H1 (cell line): Measurements from ENCODE around the gene TSPAN16. TPM values are rescaled to one million over a fixed set of nuclear protein-coding genes. Genes with fewer than 3 reads are reported as not detected.

Experiments
- CTCF ChIA-PET: fragments of 300-600 bp; sonication (Branson Sonifier 250); formaldehyde crosslinking; loops from one replicate; lab custom pipeline; 2021; ENCODE audit not compliant: partially characterized antibody; lab: Charles Lee
- POLR2A ChIA-PET: fragments of 300-600 bp; sonication (Branson Sonifier 250); formaldehyde crosslinking; loops from one replicate; lab custom pipeline; 2021; ENCODE audit warnings: inconsistent platforms; ENCODE audit not compliant: partially characterized antibody; lab: Charles Lee
- DNase-seq, 2 experiments: peaks; one replicate each; pipeline versions ENCODE4 v3.0.0 to v3.0.0-alpha.2; 2010 to 2022; ENCODE audit warnings: low spot score in 2 of 2, low read depth in 1 of 2, mixed read lengths in 1 of 2
- FAIRE-seq: peaks from 2 replicates; lab custom pipeline; 2011; peaks lifted over from hg19 to GRCh38; lab: Jason Lieb, UNC
- H2AFZ ChIP-seq: 2 replicates; pipeline ENCODE4 v1.8.1; 2012; ENCODE audit warnings: low read length, inconsistent platforms
- H2AK5ac ChIP-seq: 2 replicates; pipeline ENCODE4 v1.6.1; 2013; ENCODE audit warnings: low read depth, low read length
- H2BK120ac ChIP-seq: replicated peaks from 2 replicates; pipeline ENCODE3; 2013; ENCODE audit warnings: low read depth, low read length, inconsistent platforms
- H2BK12ac ChIP-seq: 2 replicates; pipeline ENCODE4 v1.6.1; 2013; ENCODE audit warnings: low read depth, low read length
- H2BK15ac ChIP-seq: 2 replicates; pipeline ENCODE4 v1.6.1; 2013; ENCODE audit warnings: low read length
- H2BK20ac ChIP-seq: 2 replicates; pipeline ENCODE4 v1.6.1; 2013; ENCODE audit warnings: low read length
- H2BK5ac ChIP-seq: 2 replicates; pipeline ENCODE4 v1.6.1; 2013; ENCODE audit warnings: low read depth, low read length
- H3K14ac ChIP-seq: 2 replicates; pipeline ENCODE4 v1.6.1; 2013; ENCODE audit warnings: inconsistent platforms; ENCODE audit not compliant: insufficient read length
- H3K18ac ChIP-seq: 2 replicates; pipeline ENCODE4 v1.6.1; 2013; ENCODE audit warnings: low read length; ENCODE audit errors: extremely low read depth
- H3K23ac ChIP-seq: 2 replicates; pipeline ENCODE4 v1.6.1; 2013; ENCODE audit warnings: inconsistent platforms; ENCODE audit not compliant: insufficient read length
- H3K23me2 ChIP-seq: 2 replicates; pipeline ENCODE4 v1.6.1; 2013; ENCODE audit warnings: low read depth, low read length
- H3K27ac ChIP-seq: 2 replicates; pipeline ENCODE4 v1.6.1; 2011; ENCODE audit warnings: low read depth, low read length, inconsistent platforms
- H3K27me3 ChIP-seq, 4 experiments: replicated peaks in 1 of 4; 1 replicate in 1 of 4; 2 replicates in 3 of 4; pipeline versions ENCODE4 v1.6.1 to v1.8.1; 2011 to 2013; ENCODE audit warnings: low read length in 3 of 4, mild to moderate bottlenecking in 3 of 4, inconsistent platforms in 2 of 4, mixed read lengths in 2 of 4, moderate library complexity in 1 of 4; ENCODE audit not compliant: control insufficient read depth in 3 of 4, insufficient read depth in 3 of 4; ENCODE audit errors: extremely low read depth in 1 of 4
- H3K36me3 ChIP-seq, 4 experiments: 2 replicates each; pipeline versions ENCODE4 v1.6.1 to v1.8.1; 2011 to 2013; ENCODE audit warnings: mild to moderate bottlenecking in 4 of 4, low read length in 3 of 4, moderate library complexity in 2 of 4, control low read depth in 1 of 4, inconsistent platforms in 1 of 4; ENCODE audit not compliant: insufficient read depth in 4 of 4, control insufficient read depth in 2 of 4
- H3K4ac ChIP-seq: replicated peaks from 2 replicates; pipeline ENCODE3; 2013; ENCODE audit warnings: low read length, low read depth, mixed read lengths, inconsistent platforms; ENCODE audit not compliant: insufficient read length
- H3K4me1 ChIP-seq, 4 experiments: replicated peaks in 1 of 4; 1 replicate in 1 of 4; 2 replicates in 3 of 4; pipeline versions ENCODE4 v1.6.1 to v1.8.1; 2011 to 2013; ENCODE audit warnings: low read length in 3 of 4, inconsistent platforms in 2 of 4, mixed read lengths in 1 of 4; ENCODE audit not compliant: insufficient read depth in 4 of 4, control insufficient read depth in 3 of 4
- H3K4me2 ChIP-seq, 2 experiments: 2 replicates each; pipeline versions ENCODE4 v1.6.1 to v1.8.1; 2011 to 2013; ENCODE audit warnings: low read depth in 2 of 2, low read length in 2 of 2, control low read depth in 1 of 2, inconsistent platforms in 1 of 2, mild to moderate bottlenecking in 1 of 2; ENCODE audit not compliant: insufficient read depth in 1 of 2
- H3K4me3 ChIP-seq, 4 experiments: fragments of 200-600, 300-600 bp in 1 of 4; sonication (generic), shearing (Covaris generic), sonication (Bioruptor Twin) in 1 of 4; 2 replicates each; pipeline versions ENCODE4 v1.5.1 to v1.8.1; 2011 to 2016; ENCODE audit warnings: low read length in 4 of 4, low read depth in 3 of 4, control low read depth in 2 of 4, inconsistent platforms in 2 of 4, mild to moderate bottlenecking in 2 of 4, mixed read lengths in 1 of 4, moderate library complexity in 1 of 4; ENCODE audit not compliant: insufficient read depth in 2 of 4; ENCODE audit errors: extremely low read depth in 1 of 4
- H3K56ac ChIP-seq: replicated peaks from 2 replicates; pipeline ENCODE3; 2013; ENCODE audit warnings: low read depth, mild to moderate bottlenecking, mixed read lengths, low read length, inconsistent platforms; ENCODE audit not compliant: insufficient read length
- H3K79me1 ChIP-seq: 2 replicates; pipeline ENCODE4 v1.6.1; 2013; ENCODE audit warnings: low read depth, low read length, control low read depth
- H3K79me2 ChIP-seq, 2 experiments: 2 replicates each; pipeline versions ENCODE4 v1.6.1 to v1.8.1; 2012 to 2013; ENCODE audit warnings: low read length in 2 of 2, mild to moderate bottlenecking in 2 of 2, inconsistent platforms in 1 of 2; ENCODE audit not compliant: insufficient read depth in 2 of 2, control insufficient read depth in 1 of 2
- H3K9ac ChIP-seq, 4 experiments: replicated peaks in 1 of 4; 1 replicate in 1 of 4; 2 replicates in 3 of 4; pipeline versions ENCODE4 v1.6.1 to v1.8.1; 2011 to 2013; ENCODE audit warnings: low read depth in 3 of 4, low read length in 3 of 4, control low read depth in 2 of 4, mild to moderate bottlenecking in 2 of 4, moderate library complexity in 2 of 4, inconsistent platforms in 1 of 4; ENCODE audit errors: extremely low read depth in 1 of 4
- H3K9me3 ChIP-seq, 2 experiments: 2 replicates each; pipeline versions ENCODE4 v1.6.1 to v1.8.1; 2012 to 2013; ENCODE audit warnings: mild to moderate bottlenecking in 2 of 2, moderate library complexity in 2 of 2, control low read depth in 1 of 2, inconsistent platforms in 1 of 2, low read depth in 1 of 2, low read length in 1 of 2, mixed read lengths in 1 of 2; ENCODE audit not compliant: insufficient read depth in 2 of 2
- H4K20me1 ChIP-seq, 2 experiments: replicated peaks in 1 of 2; 2 replicates each; pipeline versions ENCODE3 to v1.8.1; 2011 to 2013; ENCODE audit warnings: inconsistent platforms in 2 of 2, low read length in 2 of 2, mild to moderate bottlenecking in 1 of 2; ENCODE audit not compliant: insufficient read depth in 2 of 2, control insufficient read depth in 1 of 2
- H4K5ac ChIP-seq: 2 replicates; pipeline ENCODE4 v1.6.1; 2013; ENCODE audit warnings: low read length, low read depth, mixed read lengths, inconsistent platforms; ENCODE audit not compliant: insufficient read length
- H4K8ac ChIP-seq: 2 replicates; pipeline ENCODE4 v1.8.0; 2013; ENCODE audit warnings: mild to moderate bottlenecking, moderate library complexity, low read length, inconsistent platforms; ENCODE audit not compliant: insufficient read depth; ENCODE audit errors: extremely low read depth
- H4K91ac ChIP-seq: replicated peaks from 2 replicates; pipeline ENCODE3; 2013; ENCODE audit warnings: low read length, mixed read lengths, inconsistent platforms; ENCODE audit not compliant: insufficient read length
- BACH1 ChIP-seq: IDR thresholded peaks from 2 replicates; pipeline ENCODE4 v1.6.1; 2012; ENCODE audit warnings: low read length, improper control_type of control experiment
- CHD1 ChIP-seq: IDR thresholded peaks from 2 replicates; pipeline ENCODE4 v1.6.1; 2012; ENCODE audit warnings: low read depth, low read length, improper control_type of control experiment
- GABPA ChIP-seq: IDR thresholded peaks from 2 replicates; pipeline ENCODE4 v1.6.1; 2011; ENCODE audit warnings: mild to moderate bottlenecking, low read length, moderate library complexity, borderline replicate concordance; ENCODE audit not compliant: insufficient read depth
- TAF1 ChIP-seq: IDR thresholded peaks from 2 replicates; pipeline ENCODE4 v1.6.1; 2011; ENCODE audit warnings: mild to moderate bottlenecking, low read depth, low read length
- WGBS, 2 experiments: shearing (Covaris generic) in 1 of 2; methylation state at CpG; one replicate each; pipeline versions ENCODE4 v1.1.6 to v1.1.7; 2013 to 2015; ENCODE audit warnings: low lambda C conversion rate in 2 of 2, mixed read lengths in 2 of 2, inconsistent platforms in 1 of 2, low coverage in 1 of 2, missing lambda C conversion rate in 1 of 2; ENCODE audit not compliant: insufficient replicate concordance in 2 of 2, insufficient coverage in 1 of 2, insufficient read length in 1 of 2; ENCODE audit errors: extremely low coverage in 1 of 2, missing lambda C conversion rate in 1 of 2; 5-methylcytosine and 5-hydroxymethylcytosine counted together
- polyA plus RNA-seq, 7 experiments: library from polyadenylated mRNA; depleted of rRNA in 3 of 7; stranded (reverse) in 5 of 7; unstranded in 2 of 7; fragments of >200 nt in 5 of 7; fragments of 200-250 nt in 2 of 7; gene quantifications; 1 replicate in 5 of 7; 2 replicates in 1 of 7; 4 replicates in 1 of 7; pipeline versions ENCODE4 v1.2.1 to v1.2.3, GENCODE V29; 2011 to 2013; ENCODE audit warnings: missing spikeins in 2 of 7, mixed read lengths in 2 of 7
- total RNA-seq: library from RNA; stranded (reverse); fragmentation: NEBNext Ultra II Directional; extraction: Animal tissue kit (Norgen Biotek cat#: 25700); gene quantifications from 2 replicates; pipeline ENCODE4 v1.2.1, GENCODE V29; 2021

TSPAN16 gene
- total and polyA plus RNA-seq, 2 of the 8 experiments (the other 6 are each of a cell fraction or from before 2014, with no cell fraction given): not detected

- Histone ChIP-seq H3K18ac (no peak overlapping the region), H4K5ac (no peak overlapping the region), H3K9ac (no peak overlapping the region), H2BK120ac (no peak overlapping the region), H3K56ac (no peak overlapping the region), H3K36me3 (peaks cover 3 to 19% (median 10%) of the 10 kb centered on the region in 4 experiments; a peak in 7 of 8 replicates), H2BK12ac (no peak overlapping the region), H4K20me1 (peaks cover 0 to 9% of the 10 kb centered on the region in 2 experiments), H3K23ac (no peak overlapping the region), H4K8ac (no peak overlapping the region), H2AK5ac (no peak overlapping the region), H4K91ac (no peak overlapping the region), H3K79me2 (no peaks in the 10 kb centered on the region), H3K4me2 (no peak overlapping the region), H3K23me2 (no peaks in the 10 kb centered on the region), H3K9me3 (no peaks in the 10 kb centered on the region), H3K4me1 (peaks cover 3 to 5% (median 4%) of the 10 kb centered on the region in 4 experiments; a peak in 4 of 7 replicates), H3K4ac (no peak overlapping the region), H3K4me3 (no peak overlapping the region), H3K79me1 (no peaks in the 10 kb centered on the region), H2BK20ac (no peak overlapping the region), H2BK15ac (no peak overlapping the region), H2AFZ (no peak overlapping the region), H3K14ac (no peak overlapping the region), H3K27ac (no peak overlapping the region), H2BK5ac (no peak overlapping the region), H3K27me3 (no peaks in the 10 kb centered on the region)
- POLR2A ChIA-PET: interaction anchor here (0.7 kb wide), 1 partner anchor 311 kb away, joined by 3 read pairs; no protein-coding TSS in a partner anchor
- CTCF ChIA-PET: no interaction called here
- DNase-seq (no peak), FAIRE-seq (no peak)
- WGBS, 2 experiments: 92% methylated on average over 10 of the region's 11 CpGs; no CpG with 5 or more reads in 1 of the 2 experiments
- TF ChIP-seq GABPA (no peak), CHD1 (no peak), TAF1 (no peak), BACH1 (no peak)
Observed at GRCh38 chr19:11246941-11247340, 49.0 kb upstream of the TSPAN16 start.
